Right renal pelvis (tissue), 4 donors: Measurements from ENCODE around the gene FERMT1. TPM values are rescaled to one million over a fixed set of nuclear protein-coding genes. Genes with fewer than 3 reads are reported as not detected.

ENCODE experiments used
- DNase-seq, 4 donors: peaks; one replicate each; pipeline ENCODE4 v3.0.0-alpha.2; 2013; ENCODE audit warnings: low read depth in 4 of 4, low spot score in 3 of 4, missing footprints in 1 of 4
- polyA plus RNA-seq, 4 donors: library from polyadenylated mRNA; unstranded; fragments of 120-200 nt; gene quantifications; one replicate each; pipeline ENCODE4 v1.2.1, GENCODE V29; 2013; ENCODE audit not compliant: insufficient read length in 4 of 4

The FERMT1 gene
- 1 to 10 TPM; 3.0 to 5.6 (median 3.8) TPM for polyA plus RNA-seq

GRCh38 chr20:6122873-6123648, at the start of gene FERMT1:
TSS of gene FERMT1 (minus strand) at chr20:6123030. CDS start at chr20:6119554, 3,476 bp downstream.
- DNase-seq = peak in 2 of 4 donors; percentile 20 to 23

- no peak for DNase-seq
These were observed 46.4 kb upstream of the FERMT1 start for GRCh38 chr20:6169251-6169650.

GRCh38 chr20:6168204-6168603, 45.4 kb upstream of the FERMT1 start:
- no peak for DNase-seq

- DNase-seq = no peak
These were observed 42.5 kb upstream of the FERMT1 start for GRCh38 chr20:6165346-6165745.

GRCh38 chr20:6164421-6165341, 41.9 kb upstream of the FERMT1 start:
- DNase-seq = peak in 1 of 4 donors; percentile 36

GRCh38 chr20:6160736-6161135, 37.9 kb upstream of the FERMT1 start:
- no peak for DNase-seq

- no peak for DNase-seq
These were observed 34.5 kb upstream of the FERMT1 start for GRCh38 chr20:6157345-6157744.

- no peak for DNase-seq
These were observed 29.9 kb upstream of the FERMT1 start for GRCh38 chr20:6152777-6153176.

GRCh38 chr20:6148073-6148472, 25.2 kb upstream of the FERMT1 start:
- DNase-seq = no peak

- peak in 2 of 4 donors; percentile 38 to 54 for DNase-seq
These were observed 19.6 kb upstream of the FERMT1 start for GRCh38 chr20:6142348-6142993.

GRCh38 chr20:6140947-6141346, 18.1 kb upstream of the FERMT1 start:
- no peak for DNase-seq

- no peak for DNase-seq
These were observed 12.5 kb upstream of the FERMT1 start for GRCh38 chr20:6135347-6135746.

- DNase-seq = no peak
These were observed 11.8 kb upstream of the FERMT1 start for GRCh38 chr20:6134592-6134991.

GRCh38 chr20:6130045-6130444, 7.2 kb upstream of the FERMT1 start:
- DNase-seq = no peak

- no peak for DNase-seq
These were observed 5.0 kb upstream of the FERMT1 start for GRCh38 chr20:6127825-6128224.

GRCh38 chr20:6126846-6127245, 4.0 kb upstream of the FERMT1 start:
- no peak for DNase-seq

- DNase-seq = no peak
These were observed 802 bp upstream of the FERMT1 start for GRCh38 chr20:6123649-6124014.

- peak in 2 of 4 donors; percentile 17 to 23 for DNase-seq
These were observed 538 bp downstream of the FERMT1 start for GRCh38 chr20:6122111-6122872.

- DNase-seq = no peak
These were observed 1.3 kb downstream of the FERMT1 start for GRCh38 chr20:6121504-6121903.

- DNase-seq = no peak
These were observed 2.3 kb downstream of the FERMT1 start for GRCh38 chr20:6120491-6120988.
